ENCODE measurements around the gene SMIM41.

The SMIM41 gene

DNA sequence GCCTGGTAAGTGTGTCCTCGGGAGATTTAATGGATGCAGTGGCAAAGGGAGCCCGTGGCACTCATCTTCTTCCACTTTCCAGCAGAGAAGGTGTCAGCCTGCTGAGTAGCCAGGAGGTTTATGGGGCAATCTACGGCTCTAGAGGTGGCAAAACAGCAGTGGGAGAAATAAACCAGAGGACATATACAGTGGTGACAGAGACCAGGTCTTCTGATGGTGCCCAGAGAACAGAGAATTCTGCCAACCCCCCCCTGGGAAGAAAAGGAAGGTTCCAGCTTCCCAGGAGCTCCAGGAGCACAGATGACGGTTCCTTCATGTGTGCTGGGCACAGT, 43.0 kb downstream of the SMIM41 start:
- no peak for DNase-seq (ENCODE audit: low read depth, low spot score)

DNA sequence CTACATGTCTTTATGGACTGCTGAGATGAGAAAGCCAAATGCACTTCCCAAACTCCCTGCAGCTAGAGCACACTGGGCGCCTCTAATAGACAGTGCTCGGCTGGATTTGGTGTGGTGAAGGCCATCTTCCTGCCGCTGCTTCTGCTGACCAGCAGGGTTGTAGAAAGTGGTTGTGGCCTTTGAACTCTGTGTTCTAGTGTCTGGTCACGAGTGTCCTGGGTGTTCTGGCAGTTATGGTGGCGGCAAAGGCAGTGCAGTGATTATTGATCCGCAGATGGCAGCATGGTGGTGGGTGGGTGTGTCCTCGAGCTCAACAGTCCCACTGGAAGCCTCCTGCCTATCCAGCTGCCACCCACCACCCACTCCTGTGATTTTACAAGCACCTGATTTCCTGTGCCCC, 43.4 kb downstream of the SMIM41 start:
- DNase-seq (ENCODE audit: low read depth, low spot score) = no peak

DNA sequence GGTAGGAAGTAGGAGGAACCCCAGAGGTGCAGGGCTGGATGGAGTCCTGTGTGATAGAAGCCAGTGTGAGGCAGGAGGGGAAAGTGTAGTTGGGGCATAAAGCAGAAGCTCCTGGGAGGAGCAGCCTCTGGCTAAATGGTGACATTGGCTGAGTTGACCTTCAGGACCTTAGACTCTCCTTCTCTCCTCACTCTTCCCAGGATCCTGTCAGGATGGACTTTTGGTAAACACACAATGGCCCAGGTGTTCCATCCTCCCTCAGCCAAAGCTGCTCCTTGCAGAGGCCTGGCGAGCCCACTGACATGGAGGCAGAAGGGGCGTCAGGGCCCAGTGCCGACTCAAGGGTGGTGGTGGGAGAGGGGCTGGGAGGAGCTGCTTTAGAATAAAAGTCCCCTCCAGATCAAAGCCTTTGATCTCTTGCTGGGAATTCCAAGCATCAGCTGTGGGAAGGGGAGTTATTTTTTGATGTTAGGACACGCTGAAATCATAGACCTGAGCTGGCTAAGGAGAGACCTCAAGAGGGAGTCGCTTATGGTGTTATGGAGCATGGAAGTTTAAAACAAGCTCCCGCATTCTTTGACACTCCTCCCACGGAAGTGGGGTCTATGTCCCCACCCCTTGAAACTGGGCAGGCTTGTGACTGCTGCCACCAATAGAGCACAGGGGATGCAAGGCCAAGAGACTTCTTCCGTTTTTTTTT, 44.1 kb downstream of the SMIM41 start:
- DNase-seq (ENCODE audit: low read depth, low spot score) = no peak

DNA sequence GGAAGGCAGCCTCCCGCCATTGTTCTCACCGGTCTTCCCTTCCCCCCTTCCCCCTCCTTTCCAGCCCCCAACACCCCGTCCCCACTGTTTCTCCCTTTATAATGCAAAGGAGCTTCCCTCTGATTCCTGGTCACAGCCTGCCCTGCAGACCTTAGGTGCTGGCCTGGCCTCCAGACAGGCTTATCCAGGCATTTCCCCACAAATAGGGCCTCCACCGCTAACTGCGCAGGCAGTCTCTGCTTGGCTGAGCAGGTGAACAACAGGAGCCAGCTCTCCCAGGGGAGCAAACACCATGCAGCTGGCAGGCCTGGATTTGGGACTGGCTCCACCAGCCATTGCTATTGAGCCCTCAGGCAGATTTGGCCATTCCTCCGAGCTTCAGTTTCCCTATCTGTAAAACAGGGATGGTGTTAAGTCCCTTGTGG, 46.0 kb downstream of the SMIM41 start:
- no peak for DNase-seq (ENCODE audit: low read depth, low spot score)

DNA sequence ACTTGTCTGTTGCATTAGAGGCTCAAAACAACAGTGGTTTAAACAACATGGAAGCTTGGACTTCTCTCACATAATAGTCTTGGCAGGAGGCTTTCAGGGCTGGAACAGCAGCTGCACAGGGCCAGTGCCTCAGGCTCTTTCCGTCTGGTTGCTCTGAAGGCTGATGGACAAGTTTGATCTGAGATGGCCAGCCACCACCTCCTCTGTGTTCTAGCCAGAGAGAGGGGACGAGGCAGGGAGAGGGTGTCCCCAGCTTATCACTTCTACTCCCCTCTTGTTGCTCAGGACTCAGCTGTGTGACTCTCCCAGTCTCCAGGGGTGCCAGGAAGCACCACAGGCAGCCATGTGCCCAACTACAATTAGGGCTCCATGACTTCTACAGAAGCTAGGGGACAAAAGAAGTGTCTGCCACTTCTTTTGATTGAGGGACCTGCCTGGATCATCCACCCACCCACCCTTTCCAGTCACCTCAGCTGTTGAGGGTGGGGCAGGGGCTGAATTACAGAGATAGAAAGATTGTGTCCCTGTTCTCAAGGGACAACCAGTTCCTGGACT, 46.6 kb downstream of the SMIM41 start:
- DNase-seq (ENCODE audit: low read depth, low spot score) = no peak

DNA sequence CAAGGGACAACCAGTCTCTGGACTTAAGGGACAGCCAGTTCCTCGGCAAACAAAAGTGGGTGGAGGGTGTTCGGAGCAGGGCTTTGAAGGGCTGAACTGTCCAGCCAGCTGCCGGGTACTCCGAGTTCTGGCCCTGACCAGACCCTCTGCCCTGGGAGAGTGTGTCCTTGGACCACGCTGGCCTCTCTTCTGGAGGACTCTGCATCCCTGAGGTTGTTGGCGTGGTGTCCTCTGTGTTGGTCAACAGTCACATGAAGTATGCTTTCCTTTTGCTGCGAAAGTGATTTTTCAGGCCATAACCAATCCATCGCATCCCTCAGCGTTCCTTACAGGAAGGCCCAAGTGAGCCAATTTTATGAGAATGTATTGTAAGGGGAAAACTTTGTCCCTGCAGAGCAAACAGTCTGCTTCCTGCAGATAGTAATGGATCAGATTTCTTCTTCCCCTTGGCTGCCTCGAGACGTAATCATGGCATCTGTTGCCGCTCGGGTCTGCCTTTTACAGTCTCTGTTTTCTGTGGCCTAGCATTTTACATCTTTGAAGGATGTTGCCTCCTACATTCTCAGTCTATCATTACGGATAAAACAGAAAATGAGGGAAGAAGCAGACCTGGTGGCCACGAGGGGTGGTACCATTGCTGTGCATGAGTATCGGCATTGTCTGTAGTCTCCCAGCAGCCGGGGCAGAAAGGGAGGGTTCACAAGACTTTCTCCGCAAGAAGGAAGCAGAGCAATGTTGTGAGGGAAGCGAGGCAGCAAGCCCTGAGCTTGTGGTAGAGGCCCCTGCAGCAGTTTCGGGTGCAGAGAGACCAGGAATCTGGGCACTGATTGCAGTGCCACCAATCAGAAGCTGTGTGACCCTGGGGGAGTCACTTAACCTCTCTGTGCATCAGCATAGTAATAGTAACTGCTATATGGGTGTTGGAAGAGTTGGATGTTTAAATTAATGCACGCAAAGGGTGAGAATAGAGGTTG, 47.4 kb downstream of the SMIM41 start:
- DNase-seq (ENCODE audit: low read depth, low spot score) = no peak

DNA sequence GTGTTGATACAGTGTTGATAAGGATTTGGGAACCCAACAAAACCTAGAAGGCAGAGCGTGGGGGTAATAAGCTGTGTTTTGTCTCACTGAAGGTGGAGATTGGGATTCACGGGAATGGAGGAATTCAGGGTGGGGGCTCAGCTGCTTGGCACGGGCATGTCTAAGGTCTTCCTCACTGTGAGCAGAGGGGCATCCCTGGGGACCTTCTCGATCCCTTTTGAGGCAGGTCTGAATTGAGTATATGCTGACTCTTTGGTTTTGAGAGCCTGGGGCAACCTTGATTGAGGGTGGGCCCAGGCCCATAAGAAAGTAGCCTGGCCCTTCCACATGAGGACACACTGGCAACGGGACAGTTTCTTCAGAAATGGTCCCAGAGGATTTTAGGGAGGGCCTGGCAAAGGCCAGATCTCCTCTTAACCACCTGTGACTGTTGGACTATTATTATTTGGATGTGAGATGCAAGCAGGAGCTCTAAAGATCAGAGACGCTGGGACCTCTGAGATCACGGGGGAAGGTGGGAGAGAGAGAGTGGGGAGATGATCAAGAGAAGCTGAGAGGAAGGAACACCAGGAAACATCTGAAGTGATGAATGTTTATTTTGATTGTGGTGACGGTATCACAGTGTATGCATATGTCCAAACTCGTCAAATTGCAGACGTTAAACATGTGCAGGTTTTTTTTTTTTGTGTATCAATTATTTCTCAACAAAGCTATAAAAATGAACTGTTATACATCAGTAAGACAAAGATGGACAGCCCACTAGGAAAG, 48.4 kb downstream of the SMIM41 start:
- no peak for DNase-seq (ENCODE audit: low read depth, low spot score)

DNA sequence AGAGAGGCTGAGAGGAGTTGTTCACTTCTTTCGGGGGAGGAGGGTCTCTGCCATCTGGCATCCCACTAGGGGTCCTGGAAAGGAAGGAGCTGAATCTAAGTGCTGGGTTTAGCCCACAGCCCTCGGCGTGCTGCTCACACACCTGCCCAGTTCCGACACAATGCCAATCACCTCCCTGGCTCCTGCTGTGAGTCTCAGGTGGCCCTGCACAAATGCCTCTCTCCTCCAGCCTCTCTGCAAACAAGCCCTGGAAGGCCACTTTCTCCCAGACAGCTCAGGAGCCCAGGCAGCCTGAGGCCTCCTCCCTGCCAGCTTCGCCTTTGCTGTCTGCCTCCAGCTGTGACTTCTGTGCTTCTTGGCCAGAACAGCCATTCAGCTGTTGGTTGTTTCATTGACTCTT, 51.2 kb downstream of the SMIM41 start:
- DNase-seq (ENCODE audit: low read depth, low spot score) = no peak

DNA sequence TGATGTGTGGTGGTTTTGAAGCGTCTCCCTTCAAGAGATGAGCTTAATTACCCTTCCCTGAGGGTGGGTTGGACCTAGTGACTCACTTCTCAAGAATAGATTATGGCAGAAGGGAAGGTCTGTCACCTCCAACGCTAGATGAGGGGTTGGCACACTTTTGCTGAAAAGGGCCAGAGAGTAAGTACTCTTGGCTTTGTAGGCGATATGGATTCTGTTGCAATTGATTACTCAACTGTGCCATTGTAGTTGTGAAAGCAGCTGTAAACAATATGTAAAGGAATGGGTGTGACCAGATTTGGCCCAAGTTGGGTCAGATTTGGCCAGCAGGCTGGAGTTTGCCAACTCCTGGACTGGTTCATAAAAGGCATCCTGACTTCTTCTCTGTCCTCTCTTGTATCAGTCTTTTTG, 53.3 kb downstream of the SMIM41 start:
- no peak for DNase-seq (ENCODE audit: low read depth, low spot score)

DNA sequence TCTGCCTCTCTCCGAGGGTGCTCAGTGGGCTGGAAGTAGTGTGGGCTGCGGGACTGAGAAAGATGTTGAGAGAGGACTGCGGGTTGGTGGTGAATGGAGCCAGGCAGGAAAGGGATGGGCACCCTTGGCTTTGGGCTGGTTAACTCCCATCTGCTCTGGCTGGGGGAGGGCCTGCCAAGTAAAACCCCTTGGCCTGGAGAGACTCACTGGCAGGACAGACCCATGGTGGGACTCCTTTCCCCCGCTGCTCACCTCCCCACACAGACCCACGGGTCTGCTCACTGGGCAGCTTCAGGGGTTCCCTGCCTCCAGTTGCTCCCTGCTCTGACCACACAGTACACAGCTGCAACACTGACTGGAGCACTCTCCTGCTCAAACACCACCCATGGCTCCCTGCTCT, 58.2 kb downstream of the SMIM41 start:
- no peak for DNase-seq (ENCODE audit: low read depth, low spot score)

DNA sequence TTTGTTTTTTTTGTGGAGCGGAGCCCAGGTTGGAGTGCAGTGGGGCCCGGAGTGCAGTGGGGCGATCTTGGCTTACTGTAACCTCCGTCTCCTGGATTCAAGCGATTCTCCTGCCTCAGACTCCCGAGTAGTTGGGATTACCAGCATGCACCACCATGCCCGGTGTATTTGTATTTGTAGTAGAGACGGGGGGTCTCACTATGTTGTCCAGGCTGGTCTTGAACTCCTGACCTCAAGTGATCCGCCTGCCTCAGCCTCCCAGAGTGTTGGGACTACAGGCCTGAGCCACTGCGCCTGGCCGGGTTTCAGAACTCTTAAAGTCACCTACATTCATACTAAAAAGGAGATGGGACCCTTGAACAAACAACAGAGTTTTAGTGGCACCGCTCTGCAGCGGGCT, 59.6 kb downstream of the SMIM41 start:
- no peak for DNase-seq (ENCODE audit: low read depth, low spot score)

DNA sequence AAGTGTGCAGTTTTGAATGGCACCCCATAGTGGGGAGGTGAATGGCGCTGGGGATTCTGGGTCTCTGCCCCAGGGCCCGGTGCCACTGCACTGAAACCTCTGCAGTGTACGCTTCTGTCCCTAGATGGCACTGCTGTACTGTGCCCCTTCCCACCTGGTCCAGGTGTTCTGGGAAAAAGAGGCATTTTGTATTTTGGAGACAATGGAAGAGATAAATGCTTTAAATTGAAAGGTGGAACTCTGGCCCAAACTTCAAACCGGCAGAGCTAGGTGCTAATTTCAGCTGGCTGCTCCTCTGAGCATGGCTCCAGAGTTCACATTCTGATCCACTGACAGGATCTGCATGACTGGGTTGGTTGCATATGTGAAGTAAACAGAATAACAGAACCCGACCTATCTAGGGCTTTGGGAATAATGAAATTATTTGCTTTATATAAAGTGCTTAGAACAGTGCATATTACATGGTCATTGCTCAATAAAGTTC, 60.1 kb downstream of the SMIM41 start:
- DNase-seq (ENCODE audit: low read depth, low spot score) = no peak

DNA sequence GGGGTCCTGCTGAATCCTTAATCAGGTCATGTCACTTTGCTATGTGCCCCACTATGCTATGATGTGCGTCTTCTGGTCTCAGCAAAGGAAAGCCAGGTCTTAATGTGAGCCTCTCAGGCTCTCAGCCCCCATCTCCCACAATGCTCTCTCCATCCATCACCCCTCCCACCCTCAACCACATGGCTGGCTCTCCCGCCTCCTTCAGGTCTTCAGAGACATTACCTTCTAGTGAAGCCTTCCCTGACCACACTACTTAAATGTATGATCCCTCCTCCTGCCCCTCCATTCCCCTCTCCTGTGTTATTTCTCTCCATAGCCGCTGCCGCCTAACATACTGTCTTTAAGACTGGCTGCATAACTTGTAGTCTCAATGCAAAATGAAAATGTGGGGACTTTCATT, 61.8 kb downstream of the SMIM41 start:
- DNase-seq (ENCODE audit: low read depth, low spot score) = no peak

DNA sequence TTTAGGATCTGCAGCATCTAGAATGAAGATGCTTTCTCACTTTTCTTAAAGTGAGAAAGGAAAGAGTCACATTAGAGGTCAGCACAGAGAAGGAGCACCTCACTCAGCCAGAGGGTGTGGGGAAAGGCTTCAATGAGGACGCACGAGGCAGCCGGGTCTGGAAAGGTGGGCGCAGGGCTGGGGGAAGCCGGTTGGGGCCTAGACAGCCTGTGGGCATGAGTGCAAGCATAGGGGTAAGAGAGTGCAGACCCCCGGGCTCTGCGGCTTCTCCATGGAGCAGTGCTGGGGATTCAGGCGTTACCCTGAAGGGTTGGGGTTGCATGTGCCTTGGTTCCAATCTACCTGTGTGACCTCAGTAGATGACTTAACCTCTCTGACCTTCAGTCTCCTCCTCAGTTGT, 62.4 kb downstream of the SMIM41 start:
- no peak for DNase-seq (ENCODE audit: low read depth, low spot score)

DNA sequence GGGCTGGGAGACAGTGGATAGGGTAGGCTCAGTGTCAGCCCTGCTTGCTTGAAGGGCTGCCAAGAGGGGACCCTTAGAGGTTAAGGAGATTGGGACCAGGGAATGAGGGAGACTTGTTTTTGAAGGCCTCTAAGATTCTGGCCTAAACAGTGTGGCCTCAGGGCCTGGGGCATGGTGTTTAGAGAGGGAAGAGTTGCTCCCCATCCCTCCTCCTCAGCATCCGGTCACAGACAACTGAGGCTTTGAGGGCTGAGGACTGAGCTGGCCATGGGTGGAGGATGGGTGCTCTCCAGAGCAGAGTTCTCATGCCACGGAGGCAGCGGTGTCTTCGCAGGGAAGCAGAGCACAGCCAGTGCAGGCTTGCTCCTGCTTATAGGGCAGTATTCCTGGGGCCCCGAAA, 62.9 kb downstream of the SMIM41 start:
- no peak for DNase-seq (ENCODE audit: low read depth, low spot score)

DNA sequence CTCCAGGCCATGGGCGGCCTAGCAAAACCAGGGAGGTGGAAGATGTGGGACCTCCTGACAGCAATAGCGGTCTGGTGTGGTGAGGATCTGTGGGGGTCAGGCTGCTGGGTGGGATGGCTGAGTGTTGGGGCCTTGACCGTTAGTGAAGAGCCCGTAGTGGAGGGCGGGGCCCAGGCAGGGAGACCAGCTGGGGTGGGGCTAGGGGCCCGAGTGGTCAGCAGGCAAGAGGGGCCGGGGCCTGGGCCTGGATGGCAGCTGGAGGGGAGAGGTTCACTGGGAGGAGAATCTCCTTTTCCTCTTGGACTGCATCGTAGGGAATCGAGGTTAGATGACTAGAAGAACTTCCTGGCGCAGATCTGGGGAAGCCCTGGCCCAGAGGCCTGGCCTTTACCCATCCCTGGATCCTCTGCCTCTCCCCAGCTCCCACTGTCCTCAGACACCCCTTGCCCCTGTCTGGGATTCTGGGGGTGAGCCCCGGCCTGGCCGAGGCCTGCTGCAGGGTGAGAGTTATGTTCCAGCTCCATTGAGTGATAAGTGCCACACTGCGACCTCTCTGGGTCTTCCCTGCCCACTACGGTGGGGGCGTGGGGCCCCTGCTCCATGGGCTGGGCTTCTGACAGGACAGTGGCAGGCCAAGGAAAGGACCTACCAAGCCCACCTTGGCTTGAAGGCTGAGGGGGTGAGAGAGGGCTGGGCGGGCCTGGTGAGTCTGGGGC, 65.2 kb downstream of the SMIM41 start:
- no peak for DNase-seq (ENCODE audit: low read depth, low spot score)

DNA sequence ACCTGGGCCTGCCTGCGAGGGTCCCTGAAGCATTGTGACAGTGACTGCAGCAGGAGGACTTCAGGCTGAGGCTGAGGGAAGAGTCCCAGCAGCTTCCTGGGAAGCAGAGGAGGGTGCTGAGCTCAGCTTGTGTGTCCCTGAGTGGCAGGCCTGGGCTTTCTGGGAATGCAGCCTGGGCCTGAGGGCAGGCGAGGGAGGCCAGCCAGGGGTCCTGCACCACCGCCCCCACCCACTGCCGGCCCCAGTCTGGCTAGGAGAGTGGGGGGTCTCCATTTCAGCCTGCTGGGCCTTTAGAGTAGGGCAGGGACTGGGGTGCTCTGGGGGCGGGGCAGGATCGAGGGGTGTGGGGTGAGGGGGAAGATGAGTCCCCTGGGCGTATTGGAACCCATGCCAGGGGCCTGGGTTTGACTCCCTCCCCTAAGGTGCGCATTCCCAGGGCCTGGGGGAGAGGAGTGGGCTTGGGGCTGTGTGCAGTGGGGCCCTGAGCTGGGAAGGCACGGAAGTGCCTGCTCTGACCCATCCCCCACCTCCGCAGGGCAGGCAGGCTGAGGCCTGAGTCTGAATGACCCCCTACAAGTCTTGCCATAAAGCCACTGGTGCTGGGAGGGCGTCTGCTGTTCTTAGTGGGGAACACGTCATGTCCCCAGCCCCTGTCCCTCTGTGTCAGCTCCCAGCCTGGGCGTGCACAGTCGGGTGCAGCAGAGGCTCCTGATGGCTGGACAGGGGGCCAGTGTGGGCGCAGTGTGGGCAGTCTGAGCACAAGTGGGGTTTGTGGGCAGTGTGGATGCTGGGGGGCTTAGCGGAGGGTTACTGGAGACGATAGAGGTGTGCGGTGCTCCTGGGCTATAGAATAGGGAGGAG, 66.0 kb downstream of the SMIM41 start:
- DNase-seq (ENCODE audit: low read depth, low spot score) = no peak

DNA sequence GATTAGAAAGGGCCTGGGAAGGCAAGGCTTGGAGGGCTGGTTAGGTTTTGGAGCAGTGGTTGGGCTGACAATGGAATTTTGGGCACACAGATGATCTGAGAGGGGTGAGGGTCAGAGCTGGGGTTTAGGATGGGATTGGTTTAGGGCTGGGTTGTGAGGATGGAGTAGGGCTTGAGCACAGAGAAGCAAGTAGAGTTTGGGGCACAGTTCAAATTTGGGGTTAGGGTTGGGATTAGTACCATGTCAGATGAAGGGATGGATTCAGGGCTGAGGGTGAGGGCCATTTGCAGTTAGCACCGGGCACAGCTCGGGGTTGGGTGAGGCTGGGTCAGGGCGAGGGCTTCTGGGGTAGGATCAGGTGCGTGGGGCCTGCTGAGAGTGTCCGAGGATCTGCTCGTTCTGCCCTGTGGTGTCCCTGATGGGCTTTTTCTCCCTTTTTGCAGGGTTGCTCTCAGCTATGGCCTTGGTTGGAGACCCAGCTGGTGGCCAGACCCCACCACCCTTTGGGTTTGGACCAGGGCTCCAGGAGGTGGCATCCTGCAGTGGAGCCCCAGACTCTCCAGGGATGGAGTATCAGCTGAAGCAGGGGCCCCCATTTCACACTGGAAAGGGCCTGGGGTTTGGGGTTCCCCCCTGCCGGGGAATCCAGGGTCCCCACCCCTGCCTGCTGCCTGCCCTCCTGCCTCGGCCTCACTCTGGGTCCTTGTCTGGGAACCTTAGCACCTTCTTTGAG, 66.8 kb downstream of the SMIM41 start:
- DNase-seq (ENCODE audit: low read depth, low spot score) = no peak

DNA sequence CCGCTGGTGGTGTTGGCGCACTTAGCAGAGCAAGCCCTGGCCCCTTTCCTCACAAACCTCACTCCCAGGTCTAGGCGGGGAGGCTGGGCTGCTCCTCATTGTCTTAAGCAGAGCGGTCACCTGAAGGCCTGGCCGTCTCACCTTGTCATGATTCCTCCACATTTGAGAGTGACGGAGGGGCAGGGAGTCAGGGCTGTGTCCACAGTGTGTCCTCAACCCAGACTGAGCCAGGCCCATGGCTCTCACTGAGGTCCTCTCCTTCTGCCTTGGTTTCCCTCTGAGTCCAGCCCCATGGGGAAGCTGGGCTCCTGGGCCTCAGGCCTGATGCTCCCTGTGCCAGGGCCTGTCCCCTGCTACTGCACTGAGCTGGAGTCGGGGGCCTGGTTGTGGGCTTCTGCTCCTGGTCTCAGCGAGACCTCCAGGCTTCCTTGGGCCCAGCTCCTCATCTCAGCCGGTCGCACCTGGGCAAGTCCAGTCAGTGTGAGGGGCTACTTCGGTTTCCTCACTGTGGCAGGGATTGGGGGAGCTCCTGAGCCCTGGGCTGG, 67.4 kb downstream of the SMIM41 start:
- DNase-seq (ENCODE audit: low read depth, low spot score) = no peak
